HG02938 (cell line): ENCODE results near the gene HOXA3.

ENCODE experiments used
- ATAC-seq: cut with Tn5 transposase; IDR thresholded peaks from one replicate; pipeline ENCODE4 v1.9.1; 2021; ENCODE audit warnings: mild to moderate bottlenecking, moderate library complexity; ENCODE audit not compliant: unreplicated experiment

HOXA3 gene

GRCh38 chr7:27179503-27180430 lies 27.4 kb upstream of the HOXA3 start:
- ATAC-seq, result no peak

- ATAC-seq, result no peak
Observed at GRCh38 chr7:27179030-27179429, 26.6 kb upstream of the HOXA3 start.

GRCh38 chr7:27178366-27178765 lies 26.0 kb upstream of the HOXA3 start:
- ATAC-seq, result no peak

GRCh38 chr7:27177795-27178320 lies 25.5 kb upstream of the HOXA3 start:
- no peak for ATAC-seq

- no peak for ATAC-seq
Observed at GRCh38 chr7:27176962-27177794, 24.8 kb upstream of the HOXA3 start.

- ATAC-seq, result no peak
Observed at GRCh38 chr7:27176524-27176845, 24.1 kb upstream of the HOXA3 start.

GRCh38 chr7:27175626-27176523 lies 23.5 kb upstream of the HOXA3 start:
- no peak for ATAC-seq

- ATAC-seq, result no peak
Observed at GRCh38 chr7:27174874-27175625, 22.7 kb upstream of the HOXA3 start.

GRCh38 chr7:27173956-27174873 lies 21.8 kb upstream of the HOXA3 start, which contains the start of gene HOXA10:
Gene HOXA10, minus strand, starts transcription at chr7:27174320. Its CDS starts 14 bp downstream, at chr7:27174306.
- ATAC-seq, result no peak

GRCh38 chr7:27173511-27173955 lies 21.1 kb upstream of the HOXA3 start:
- ATAC-seq, result no peak

- no peak for ATAC-seq
Observed at GRCh38 chr7:27172823-27173510, 20.6 kb upstream of the HOXA3 start.

- ATAC-seq, result no peak
Observed at GRCh38 chr7:27172315-27172774, 20.0 kb upstream of the HOXA3 start.

GRCh38 chr7:27171637-27172314 lies 19.4 kb upstream of the HOXA3 start:
- no peak for ATAC-seq

- ATAC-seq, result no peak
Observed at GRCh38 chr7:27171325-27171636, 18.9 kb upstream of the HOXA3 start.

- ATAC-seq, result no peak
Observed at GRCh38 chr7:27170426-27171324, 18.3 kb upstream of the HOXA3 start.

GRCh38 chr7:27169658-27170425 lies 17.5 kb upstream of the HOXA3 start:
- no peak for ATAC-seq
